ENCODE data around the gene ABI1. TPM values are rescaled to one million over a fixed set of nuclear protein-coding genes. Genes with fewer than 3 reads are reported as not detected.

The ABI1 gene
- total RNA-seq, 1 experiment from 2014 or later, result 36.9 TPM

GRCh38 chr10:26697922-26698608, 162.7 kb downstream of the ABI1 start:
- H4K5ac ChIP-seq (ENCODE audit: insufficient read length, low read depth, low read length), result no peak overlapping the region
- Mint-ChIP-seq H3K4me3 (peak overlapping the region; percentile 94 to 97), H3K36me3 (ENCODE audit: insufficient read depth in 1 of 3, low read depth in 3 of 3) (peaks cover 28 to 30% (median 29%) of the 10 kb centered on the region in 3 experiments), H3K27ac (peak overlapping the region in 2 of 3 experiments; percentile 88 to 95; a peak in 5 of 7 replicates), H3K4me1 (peaks cover 7 to 15% of the 10 kb centered on the region in 2 experiments; a peak in 3 of 4 replicates), H3K9me3 (peaks cover 0 to 7% of the 10 kb centered on the region in 2 experiments; a peak in 3 of 5 replicates), H3K27me3 (ENCODE audit: low read depth) (no peaks in the 10 kb centered on the region)
- H3T11ph ChIP-seq (ENCODE audit: low read length), result no peak overlapping the region
- no peak overlapping the region for H3K18ac ChIP-seq (ENCODE audit: insufficient read length, low read depth, low read length)
- H3K27ac ChIP-seq (ENCODE audit: insufficient read length, low read depth, low read length), result no peak overlapping the region
- H3K79me2 ChIP-seq (ENCODE audit: insufficient read depth, low read length), result peaks cover 23% of the 10 kb centered on the region; the same call in 1 of the 2 replicates
- H4K91ac ChIP-seq (ENCODE audit: insufficient read length, low read depth, low read length), result no peak overlapping the region
- peak overlapping the region; percentile 93 for H3K4me2 ChIP-seq (ENCODE audit: insufficient read depth, insufficient read length, low read length)
- no peak overlapping the region for H4K8ac ChIP-seq (replicated peaks; ENCODE audit: insufficient read length, low read depth, low read length)
- no peaks in the 10 kb centered on the region for H4K20me1 ChIP-seq (ENCODE audit: control insufficient read depth, insufficient read depth, insufficient read length)
- no CpG with 5 or more reads among the region's 42 CpGs for WGBS (ENCODE audit: extremely low coverage, insufficient read length, low lambda C conversion rate)
- H3K56ac ChIP-seq (ENCODE audit: insufficient read length, low read depth, low read length), result no peak overlapping the region
- no peak overlapping the region for H3K14ac ChIP-seq (ENCODE audit: insufficient read depth, low read length)
- no peak overlapping the region for H2AFZ ChIP-seq (ENCODE audit: low read length)
- no peak overlapping the region for H3K4ac ChIP-seq (ENCODE audit: low read depth, low read length)
- no peak overlapping the region for H2BK15ac ChIP-seq (ENCODE audit: low read depth, low read length)
- peak overlapping the region; percentile 69 for H3K9ac ChIP-seq (ENCODE audit: extremely low read depth, insufficient read length, low read length)
- no peaks in the 10 kb centered on the region for H3K9me3 ChIP-seq (ENCODE audit: control insufficient read depth, low read depth, low read length)
- peaks cover 5% of the 10 kb centered on the region for H3K79me1 ChIP-seq (ENCODE audit: insufficient read depth, low read depth, low read length, poor library complexity, severe bottlenecking)
- peaks cover 6% of the 10 kb centered on the region for H3K23me2 ChIP-seq (ENCODE audit: insufficient read length, low read depth, low read length, poor library complexity, severe bottlenecking)
- no peak overlapping the region for H2BK5ac ChIP-seq (ENCODE audit: insufficient read length, low read length)
- no peak overlapping the region for H2BK20ac ChIP-seq (ENCODE audit: low read depth, low read length, poor library complexity, severe bottlenecking)
- no peaks in the 10 kb centered on the region for H3K27me3 ChIP-seq (ENCODE audit: insufficient read depth, low read length)
- H2AK5ac ChIP-seq (ENCODE audit: insufficient read length, low read length), result no peak overlapping the region
- H3K23ac ChIP-seq (ENCODE audit: insufficient read length, low read depth, low read length), result no peak overlapping the region
- H2BK120ac ChIP-seq (ENCODE audit: low read depth, low read length, poor library complexity, severe bottlenecking), result no peak overlapping the region
- DNase-seq, result no peak
- H3K4me1 ChIP-seq (ENCODE audit: insufficient read depth, low read length), result no peaks in the 10 kb centered on the region
- no peak overlapping the region for H2BK12ac ChIP-seq (ENCODE audit: insufficient read length, low read depth, low read length)
- no peak for TF ChIP-seq CTCF (conservative IDR thresholded peaks at IDR 0.05)

Measured in H9 (cell line).